ENCODE measurements around the gene MC3R.

Gene MC3R

DNA sequence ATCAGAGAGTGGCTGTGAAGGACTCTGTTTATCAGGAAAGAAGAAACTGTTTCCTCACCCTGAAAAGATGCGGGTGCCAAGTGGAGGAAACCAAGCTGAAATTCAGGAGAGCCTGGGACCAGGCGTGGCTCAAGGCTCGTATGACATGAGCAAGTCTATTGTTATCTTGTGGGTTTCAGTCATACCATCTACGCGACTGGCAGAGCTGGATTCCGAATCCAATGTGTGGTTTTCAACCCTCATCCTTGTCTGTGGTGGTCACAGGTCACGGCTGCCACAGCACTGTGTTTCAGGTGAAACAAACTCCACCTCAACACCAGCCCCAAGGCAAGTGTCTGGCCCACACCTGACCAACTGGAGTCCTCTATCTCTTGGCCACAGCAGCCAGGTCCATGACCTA, 9.1 kb downstream of the MC3R start:
- no peak for DNase-seq

- no peak for DNase-seq
Measured at GRCh38 chr20:56259948-56260347, 11.4 kb downstream of the MC3R start.

DNA sequence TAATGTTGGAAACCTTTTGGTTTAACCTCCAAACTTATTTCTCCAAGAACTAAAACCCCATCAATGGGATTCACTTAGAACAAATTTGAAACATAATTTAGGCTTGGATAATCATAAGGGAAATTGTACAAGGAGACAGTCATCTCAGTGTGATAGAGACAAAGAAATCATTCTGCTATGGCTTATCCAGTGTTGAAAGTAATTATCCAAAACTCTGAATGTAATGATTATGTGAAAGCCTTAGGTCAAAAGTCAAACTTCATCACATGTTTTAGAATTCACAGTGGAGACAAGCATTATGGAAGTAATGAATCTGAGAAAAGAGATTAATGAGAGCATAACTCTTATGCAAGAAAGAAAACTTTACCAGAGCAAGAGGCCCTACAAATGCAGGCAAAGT, 20.0 kb downstream of the MC3R start:
- no peak for DNase-seq

DNA sequence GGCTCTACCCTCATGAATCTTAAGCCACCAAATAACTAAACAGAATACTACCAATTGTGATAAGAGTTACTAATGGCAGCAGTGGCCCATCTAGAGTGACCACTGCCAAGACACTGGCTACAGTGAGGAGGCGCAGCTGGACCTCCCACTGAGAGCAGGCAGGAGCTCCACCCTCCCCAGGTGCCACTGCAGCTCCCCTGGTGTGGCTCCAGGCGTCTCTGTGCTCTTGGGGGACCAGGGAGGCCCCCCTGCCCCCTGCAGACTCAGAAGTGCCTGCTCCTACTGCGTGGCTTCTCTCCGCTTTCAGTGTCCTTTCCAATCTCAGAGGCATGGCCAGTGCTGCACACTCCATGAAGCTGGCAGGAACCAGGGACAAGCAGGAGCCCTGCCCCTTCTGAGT, 23.4 kb downstream of the MC3R start:
- no peak for DNase-seq

- no peak for DNase-seq
Measured at GRCh38 chr20:56273491-56273890, 25.0 kb downstream of the MC3R start.

DNA sequence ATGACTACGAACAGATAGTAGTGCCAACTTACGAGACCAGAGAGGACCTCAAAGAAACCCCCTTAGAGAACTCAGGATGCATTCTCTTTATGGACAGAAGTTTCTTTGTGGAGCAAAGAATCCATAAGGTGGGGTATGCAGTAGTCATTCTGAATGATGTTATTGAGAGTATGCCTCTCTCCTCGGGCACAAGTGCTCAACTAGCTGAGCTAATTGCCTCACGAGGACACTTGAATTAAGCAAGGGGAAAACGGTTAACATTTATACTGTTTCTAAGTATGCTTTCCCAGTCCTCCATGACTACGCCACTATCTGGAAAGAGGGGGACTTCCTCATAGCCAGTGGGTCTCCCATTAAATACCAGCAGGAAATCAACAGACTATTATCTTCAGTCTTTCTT, 25.6 kb downstream of the MC3R start:
- DNase-seq: no peak

DNA sequence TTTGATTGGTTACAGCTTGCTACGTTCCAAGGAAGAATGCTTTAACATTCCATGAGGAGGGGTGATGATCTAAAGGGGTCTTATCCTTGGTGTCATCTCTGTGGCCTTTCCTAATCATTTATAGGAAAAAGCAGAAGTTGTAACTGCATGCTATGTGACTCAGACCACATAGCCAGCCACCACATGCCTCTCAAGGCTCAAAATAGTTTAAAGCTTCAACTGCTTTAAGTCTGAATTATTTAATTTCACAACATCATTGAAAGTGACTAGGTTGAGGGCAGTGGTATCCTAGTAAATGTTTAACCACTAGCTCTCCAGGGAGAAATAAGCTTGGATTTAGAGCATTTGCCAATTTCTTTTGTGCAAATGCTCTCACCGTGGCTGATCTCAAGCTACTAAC, 29.7 kb downstream of the MC3R start:
- no peak for DNase-seq

- DNase-seq: no peak
Measured at GRCh38 chr20:56285496-56285895, 37.0 kb downstream of the MC3R start.

DNA sequence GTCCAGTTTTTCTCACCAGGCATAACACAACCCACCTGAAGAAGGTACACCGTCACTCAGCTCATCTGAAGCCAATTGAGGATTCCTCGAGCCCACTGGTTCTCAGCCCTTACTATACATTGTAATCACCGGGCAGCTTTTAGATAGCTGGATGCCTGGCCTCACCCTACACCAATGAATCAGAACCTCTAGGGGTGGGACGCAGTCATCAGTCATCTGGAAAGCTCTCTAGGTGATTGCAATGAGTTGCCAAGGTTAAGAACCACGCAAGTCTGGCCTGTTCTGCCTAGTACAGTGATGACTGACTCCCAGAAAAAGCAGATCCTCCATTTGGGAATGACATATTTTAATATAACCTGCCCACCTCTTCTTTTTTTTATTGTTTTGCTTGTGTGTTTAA, 41.1 kb downstream of the MC3R start:
- DNase-seq: no peak

DNA sequence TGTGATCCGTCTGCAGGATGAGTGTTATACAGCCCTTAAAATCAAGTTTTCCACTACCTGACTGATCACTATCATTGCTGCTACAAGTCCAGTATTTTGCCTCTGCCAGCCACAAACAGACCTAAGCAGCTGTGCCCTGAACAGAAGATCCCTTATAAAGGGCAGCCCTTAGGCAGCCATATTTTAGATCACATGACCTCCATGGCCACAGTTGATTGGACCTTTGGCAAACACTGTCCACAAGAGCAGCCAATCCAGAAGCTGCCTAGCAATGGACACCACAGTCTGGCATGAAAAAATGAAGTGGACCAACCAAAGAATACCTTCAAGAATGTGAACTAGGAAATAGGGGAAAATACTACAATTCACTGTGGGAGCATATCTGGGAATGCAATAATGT, 50.8 kb downstream of the MC3R start:
- no peak for DNase-seq

Measured in stimulated activated naive CD4-positive, alpha-beta T cell (primary cell).